ENCODE measurements around the gene AHCYL2. TPM values are rescaled to one million over a fixed set of nuclear protein-coding genes. Genes with fewer than 3 reads are reported as not detected.

AHCYL2 gene
- polyA plus RNA-seq, 1 donor from 2014 or later = 39.9 TPM

- Histone ChIP-seq H3K9me3 (ENCODE audit: low read length) (no peaks in the 10 kb centered on the region), H2AFZ (ENCODE audit: low read depth, low read length) (no peak overlapping the region), H3K9ac (ENCODE audit: low read length) (no peak overlapping the region), H3K27me3 (ENCODE audit: insufficient read depth, low read depth, low read length) (no peaks in the 10 kb centered on the region), H3K4me2 (ENCODE audit: low read length) (no peak overlapping the region), H3K9me2 (ENCODE audit: insufficient read depth, low read length) (no peaks in the 10 kb centered on the region), H4K20me1 (ENCODE audit: insufficient read depth) (no peaks in the 10 kb centered on the region), H3F3A (ENCODE audit: insufficient read depth, low read length, poor library complexity, severe bottlenecking) (no peaks in the 10 kb centered on the region), H3K36me3 (ENCODE audit: insufficient read depth, low read length) (peaks cover 1% of the 10 kb centered on the region), H3K27ac (ENCODE audit: low read length) (no peak overlapping the region), H3K4me3 (ENCODE audit: low read length) (no peak overlapping the region), H3K79me2 (replicated peaks; ENCODE audit: insufficient read depth, low read length) (no peaks in the 10 kb centered on the region)
- TF ChIP-seq EZH2 (IDR thresholded peaks at IDR 0.05; ENCODE audit: borderline replicate concordance, insufficient read depth, low read length, poor library complexity, severe bottlenecking) (no peak), SMC3 (conservative IDR thresholded peaks at IDR 0.05; ENCODE audit: poor library complexity) (no peak), RAD21 (conservative IDR thresholded peaks at IDR 0.05) (no peak), EP300 (conservative IDR thresholded peaks at IDR 0.05; ENCODE audit: poor library complexity, severe bottlenecking) (no peak), TAF1 (IDR thresholded peaks at IDR 0.05; ENCODE audit: low read depth) (no peak)
These were observed 54.9 kb downstream of the AHCYL2 start for GRCh38 chr7:129279757-129280156.

GRCh38 chr7:129281163-129281562 lies 56.3 kb downstream of the AHCYL2 start:
- no peaks in the 10 kb centered on the region for H3K9me3 ChIP-seq (ENCODE audit: low read length)
- no peaks in the 10 kb centered on the region for H3K9me2 ChIP-seq (ENCODE audit: insufficient read depth, low read length)
- H2AFZ ChIP-seq (ENCODE audit: low read depth, low read length) = no peak overlapping the region
- no peaks in the 10 kb centered on the region for H3K79me2 ChIP-seq (replicated peaks; ENCODE audit: insufficient read depth, low read length)
- no peak for TF ChIP-seq REST (IDR thresholded peaks at IDR 0.05; ENCODE audit: borderline replicate concordance)
- no peak for TF ChIP-seq CTCF (IDR thresholded peaks at IDR 0.05; ENCODE audit: poor library complexity, severe bottlenecking)
- TF ChIP-seq MXI1 (conservative IDR thresholded peaks at IDR 0.05; ENCODE audit: poor library complexity, severe bottlenecking) = no peak
- TF ChIP-seq TAF1 (IDR thresholded peaks at IDR 0.05; ENCODE audit: low read depth) = no peak
- no peak for TF ChIP-seq RAD21 (conservative IDR thresholded peaks at IDR 0.05)
- no peak for TF ChIP-seq POLR2AphosphoS5 (IDR thresholded peaks at IDR 0.05)
- no peak for TF ChIP-seq EZH2 (IDR thresholded peaks at IDR 0.05; ENCODE audit: borderline replicate concordance, insufficient read depth, low read length, poor library complexity, severe bottlenecking)
- no peak for TF ChIP-seq EP300 (conservative IDR thresholded peaks at IDR 0.05; ENCODE audit: poor library complexity, severe bottlenecking)
- TF ChIP-seq SMC3 (conservative IDR thresholded peaks at IDR 0.05; ENCODE audit: poor library complexity) = no peak
- H3K4me2 ChIP-seq (ENCODE audit: low read length) = no peak overlapping the region
- no peaks in the 10 kb centered on the region for H4K20me1 ChIP-seq (ENCODE audit: insufficient read depth)
- H3F3A ChIP-seq (ENCODE audit: insufficient read depth, low read length, poor library complexity, severe bottlenecking) = no peaks in the 10 kb centered on the region
- no peak overlapping the region for H3K27ac ChIP-seq (ENCODE audit: low read length)
- H3K36me3 ChIP-seq (ENCODE audit: insufficient read depth, low read length) = no peaks in the 10 kb centered on the region
- no peak overlapping the region for H3K4me3 ChIP-seq (ENCODE audit: low read length)
- H3K27me3 ChIP-seq (ENCODE audit: insufficient read depth, low read depth, low read length) = no peaks in the 10 kb centered on the region
- no peak overlapping the region for H3K9ac ChIP-seq (ENCODE audit: low read length)

All from neural cell (in vitro differentiated cells).